Hepatocyte (in vitro differentiated cells): ENCODE measurements around the gene AHCYL2. TPM values are rescaled to one million over a fixed set of nuclear protein-coding genes. Genes with fewer than 3 reads are reported as not detected.

Experiments
- DNase-seq: peaks from one replicate; pipeline ENCODE4 v3.0.0-alpha.2; 2016; ENCODE audit warnings: low spot score
- H2AFZ ChIP-seq: fragments of 200-600 bp; sonication (generic); 2 replicates; pipeline ENCODE4 v1.6.0; 2016; ENCODE audit warnings: antibody characterized with exemption, mild to moderate bottlenecking
- H3K27ac ChIP-seq: fragments of 200-600 bp; sonication (generic); 2 replicates; pipeline ENCODE4 v1.5.1; 2016; ENCODE audit warnings: mild to moderate bottlenecking
- H3K27me3 ChIP-seq: fragments of 200-600 bp; sonication (generic); 2 replicates; pipeline ENCODE4 v1.6.1; 2016
- H3K36me3 ChIP-seq: fragments of 200-600 bp; sonication (generic); replicated peaks from 2 replicates; pipeline ENCODE4 v1.5.1; 2016; ENCODE audit warnings: low read depth; ENCODE audit not compliant: insufficient read depth
- H3K4me1 ChIP-seq: fragments of 200-600 bp; sonication (generic); 2 replicates; pipeline ENCODE4 v1.5.1; 2016; ENCODE audit warnings: mild to moderate bottlenecking, moderate library complexity; ENCODE audit not compliant: insufficient read depth
- H3K4me2 ChIP-seq: fragments of 200-600 bp; sonication (generic); 2 replicates; pipeline ENCODE4 v1.6.0; 2016
- H3K4me3 ChIP-seq: fragments of 200-600 bp; sonication (generic); 2 replicates; pipeline ENCODE4 v1.5.1; 2016; ENCODE audit warnings: mild to moderate bottlenecking
- H3K79me2 ChIP-seq: fragments of 200-600 bp; sonication (generic); 2 replicates; pipeline ENCODE4 v1.6.0; 2017; ENCODE audit warnings: mild to moderate bottlenecking
- H3K9me2 ChIP-seq: fragments of 200-600 bp; sonication (generic); replicated peaks from 2 replicates; pipeline ENCODE4 v1.6.0; 2017; ENCODE audit warnings: mild to moderate bottlenecking; ENCODE audit not compliant: insufficient read depth
- H3K9me3 ChIP-seq: fragments of 200-600 bp; sonication (generic); 2 replicates; pipeline ENCODE4 v1.5.1; 2016; ENCODE audit warnings: low read depth, mild to moderate bottlenecking
- H4K20me1 ChIP-seq: fragments of 200-600 bp; sonication (generic); 2 replicates; pipeline ENCODE4 v1.6.0; 2016; ENCODE audit warnings: mild to moderate bottlenecking; ENCODE audit not compliant: insufficient read depth, poor library complexity, severe bottlenecking
- CTCF ChIP-seq: fragments of 200-600 bp; sonication (generic); IDR thresholded peaks from 2 replicates; pipeline ENCODE4 v1.5.1; 2016; ENCODE audit warnings: antibody characterized with exemption, mild to moderate bottlenecking; ENCODE audit not compliant: poor library complexity
- EZH2 ChIP-seq: fragments of 200-600 bp; sonication (generic); IDR thresholded peaks from 2 replicates; pipeline ENCODE4 v1.6.1; 2016; ENCODE audit warnings: antibody characterized with exemption, mild to moderate bottlenecking, borderline replicate concordance
- EZH2phosphoT487 ChIP-seq: fragments of 200-600 bp; sonication (generic); IDR thresholded peaks from one replicate; pipeline ENCODE4 v1.6.1; 2018; ENCODE audit warnings: antibody characterized with exemption, mild to moderate bottlenecking, low read depth, moderate library complexity; ENCODE audit not compliant: unreplicated experiment, severe bottlenecking
- WGBS: methylation state at CpG from one replicate; pipeline ENCODE4 v1.1.6; 2016; ENCODE audit warnings: low lambda C conversion rate; ENCODE audit errors: missing lambda C conversion rate; 5-methylcytosine and 5-hydroxymethylcytosine counted together
- polyA plus RNA-seq: library from polyadenylated mRNA; unstranded; fragments of >200 nt; fragmentation: Nextera tagmentation; extraction: Ambion mirVana; gene quantifications from 2 replicates; pipeline ENCODE4 v1.2.1, GENCODE V29; 2016
- total RNA-seq: library from RNA; depleted of rRNA; stranded (reverse); fragments of >200 nt; gene quantifications from 2 replicates; pipeline ENCODE4 v1.2.3, GENCODE V29; 2014

AHCYL2 gene
- total and polyA plus RNA-seq, 2 experiments from 2014 or later = 13.7 to 20.0 TPM

- Histone ChIP-seq H2AFZ (no peak overlapping the region), H3K9me2 (no peaks in the 10 kb centered on the region), H3K79me2 (peaks cover 9% of the 10 kb centered on the region), H3K9me3 (no peaks in the 10 kb centered on the region), H4K20me1 (no peaks in the 10 kb centered on the region), H3K27me3 (no peaks in the 10 kb centered on the region), H3K27ac (no peak overlapping the region), H3K4me1 (no peaks in the 10 kb centered on the region), H3K4me3 (no peak overlapping the region), H3K36me3 (no peaks in the 10 kb centered on the region), H3K4me2 (no peak overlapping the region)
- no peak for TF ChIP-seq EZH2phosphoT487
- no peak for TF ChIP-seq CTCF
- no peak for TF ChIP-seq EZH2
- DNase-seq = no peak
- 66% methylated on average over 2 of the region's 2 CpGs for WGBS
Measured at GRCh38 chr7:129262324-129262723, 37.5 kb downstream of the AHCYL2 start.

GRCh38 chr7:129263168-129263567, 38.3 kb downstream of the AHCYL2 start:
- WGBS = 85% methylated on average over 2 of the region's 2 CpGs
- Histone ChIP-seq H3K9me2 (no peaks in the 10 kb centered on the region), H3K4me1 (no peaks in the 10 kb centered on the region), H3K9me3 (no peaks in the 10 kb centered on the region), H3K27ac (no peak overlapping the region), H3K36me3 (no peaks in the 10 kb centered on the region), H3K4me3 (no peak overlapping the region), H3K4me2 (no peak overlapping the region), H3K27me3 (no peaks in the 10 kb centered on the region), H2AFZ (no peak overlapping the region), H4K20me1 (no peaks in the 10 kb centered on the region), H3K79me2 (peaks cover 9% of the 10 kb centered on the region)
- no peak for DNase-seq
- TF ChIP-seq EZH2 = no peak
- TF ChIP-seq CTCF = no peak
- TF ChIP-seq EZH2phosphoT487 = no peak

GRCh38 chr7:129264534-129264933, 39.7 kb downstream of the AHCYL2 start:
- Histone ChIP-seq H3K9me2 (no peaks in the 10 kb centered on the region), H4K20me1 (no peaks in the 10 kb centered on the region), H3K79me2 (peaks cover 12% of the 10 kb centered on the region), H3K4me3 (no peak overlapping the region), H3K4me1 (no peaks in the 10 kb centered on the region), H3K27me3 (no peaks in the 10 kb centered on the region), H3K36me3 (no peaks in the 10 kb centered on the region), H2AFZ (no peak overlapping the region), H3K4me2 (no peak overlapping the region), H3K9me3 (no peaks in the 10 kb centered on the region), H3K27ac (no peak overlapping the region)
- TF ChIP-seq EZH2phosphoT487 (no peak), CTCF (no peak), EZH2 (no peak)
- 44% methylated on average over 4 of the region's 4 CpGs for WGBS
- no peak for DNase-seq

- Histone ChIP-seq H3K4me3 (no peak overlapping the region), H3K79me2 (peaks cover 12% of the 10 kb centered on the region), H3K36me3 (no peaks in the 10 kb centered on the region), H3K4me1 (no peaks in the 10 kb centered on the region), H3K9me2 (no peaks in the 10 kb centered on the region), H2AFZ (no peak overlapping the region), H3K4me2 (no peak overlapping the region), H3K9me3 (no peaks in the 10 kb centered on the region), H4K20me1 (no peaks in the 10 kb centered on the region), H3K27me3 (no peaks in the 10 kb centered on the region), H3K27ac (no peak overlapping the region)
- 74% methylated on average over 1 of the region's 1 CpG for WGBS
- TF ChIP-seq CTCF (no peak), EZH2phosphoT487 (no peak), EZH2 (no peak)
- no peak for DNase-seq
Measured at GRCh38 chr7:129265328-129265727, 40.5 kb downstream of the AHCYL2 start.
